ENCODE measurements around the gene TACR1. TPM values are rescaled to one million over a fixed set of nuclear protein-coding genes. Genes with fewer than 3 reads are reported as not detected.

The TACR1 gene
- total RNA-seq, 4 donors from 2014 or later: 0.04 to 3.6 (median 1.2) TPM

- 62 to 70% methylated on average over 6 of the region's 6 CpGs for WGBS, 2 donors
- H3K36me3 ChIP-seq: no peaks in the 10 kb centered on the region
Measured at GRCh38 chr2:75238670-75239330, 39.5 kb upstream of the TACR1 start.

GRCh38 chr2:75237296-75237695, 38.0 kb upstream of the TACR1 start:
- DNase-seq: no peak
- intact Hi-C loops (cut with DNase I): no loop called here
- H3K9me3 ChIP-seq: peaks cover 0 to 7% (median 0%) of the 10 kb centered on the region in 3 donors
- WGBS, 2 donors: 100% methylated on average over 1 of the region's 1 CpG; no CpG with 5 or more reads in 1 of the 2 donors
- H3K27ac ChIP-seq: no peak overlapping the region
- no peak overlapping the region for H3K4me3 ChIP-seq
- TF ChIP-seq POLR2A (IDR thresholded peaks at IDR 0.05): no peak
- no peak for TF ChIP-seq CTCF (IDR thresholded peaks at IDR 0.05)
- H3K4me1 ChIP-seq: no peaks in the 10 kb centered on the region
- H3K36me3 ChIP-seq: no peaks in the 10 kb centered on the region
- H3K27me3 ChIP-seq: no peaks in the 10 kb centered on the region

More at GRCh38 chr2:75238670-75239330, 39.5 kb upstream of the TACR1 start:
- Histone ChIP-seq H3K9me3 (peaks cover 0 to 7% (median 0%) of the 10 kb centered on the region in 3 donors), H3K27me3 (no peaks in the 10 kb centered on the region), H3K4me1 (no peaks in the 10 kb centered on the region), H3K27ac (no peak overlapping the region), H3K4me3 (no peak overlapping the region)
- TF ChIP-seq CTCF (IDR thresholded peaks at IDR 0.05) (no peak), POLR2A (IDR thresholded peaks at IDR 0.05) (no peak)
- DNase-seq: no peak
- intact Hi-C loops (cut with DNase I): no loop called here

GRCh38 chr2:75233965-75234364, 34.6 kb upstream of the TACR1 start:
- WGBS, 2 donors: 67 to 87% methylated on average over 4 of the region's 4 CpGs
- Histone ChIP-seq H3K36me3 (no peaks in the 10 kb centered on the region), H3K4me3 (no peak overlapping the region), H3K27me3 (no peaks in the 10 kb centered on the region), H3K27ac (no peak overlapping the region), H3K4me1 (no peaks in the 10 kb centered on the region), H3K9me3 (no peaks in the 10 kb centered on the region)
- intact Hi-C loops (cut with DNase I): no loop called here
- no peak for DNase-seq
- TF ChIP-seq POLR2A (IDR thresholded peaks at IDR 0.05) (no peak), CTCF (IDR thresholded peaks at IDR 0.05) (no peak)

- Histone ChIP-seq H3K36me3 (no peaks in the 10 kb centered on the region), H3K27me3 (no peaks in the 10 kb centered on the region), H3K4me3 (no peak overlapping the region), H3K4me1 (no peaks in the 10 kb centered on the region), H3K9me3 (no peaks in the 10 kb centered on the region), H3K27ac (no peak overlapping the region)
- no peak for TF ChIP-seq CTCF (IDR thresholded peaks at IDR 0.05)
- no peak for TF ChIP-seq POLR2A (IDR thresholded peaks at IDR 0.05)
- intact Hi-C loops (cut with DNase I): no loop called here
- 84 to 94% methylated on average over 3 of the region's 3 CpGs for WGBS, 2 donors
- no peak for DNase-seq
Measured at GRCh38 chr2:75226617-75227016, 27.3 kb upstream of the TACR1 start.

GRCh38 chr2:75226099-75226498, 26.8 kb upstream of the TACR1 start:
- no peaks in the 10 kb centered on the region for H3K36me3 ChIP-seq
- 41 to 42% methylated on average over 3 of the region's 3 CpGs for WGBS, 2 donors
- intact Hi-C loops (cut with DNase I): no loop called here
- no peak for DNase-seq
- H3K27me3 ChIP-seq: no peaks in the 10 kb centered on the region
- TF ChIP-seq CTCF (IDR thresholded peaks at IDR 0.05) (no peak), POLR2A (IDR thresholded peaks at IDR 0.05) (no peak)
- no peak overlapping the region for H3K27ac ChIP-seq
- no peak overlapping the region for H3K4me3 ChIP-seq
- H3K4me1 ChIP-seq: no peaks in the 10 kb centered on the region
- H3K9me3 ChIP-seq: no peaks in the 10 kb centered on the region

Measured in esophagus squamous epithelium (tissue), 5 donors.